Esophagus muscularis mucosa (tissue), 4 donors: Measurements from ENCODE around the gene KRTAP20-4.

Experiments
- CTCF ChIP-seq, 3 experiments: fragments of 200-600 bp in 2 of 3; fragments of 450-650 bp in 1 of 3; sonication (generic) in 2 of 3; IDR thresholded peaks; one replicate each; pipeline ENCODE4 v1.5.1; 2017 to 2019; ENCODE audit warnings: antibody characterized with exemption in 3 of 3, mild to moderate bottlenecking in 2 of 3, moderate library complexity in 1 of 3
- EP300 ChIP-seq: sonication (generic); formaldehyde crosslinking; IDR thresholded peaks from one replicate; pipeline ENCODE4 v1.6.1; 2017; ENCODE audit warnings: antibody characterized with exemption
- POLR2AphosphoS5 ChIP-seq, 2 donors: sonication (generic); formaldehyde crosslinking; IDR thresholded peaks; one replicate each; pipeline ENCODE4 v1.6.1; 2017; ENCODE audit warnings: antibody characterized with exemption in 2 of 2

DNA sequence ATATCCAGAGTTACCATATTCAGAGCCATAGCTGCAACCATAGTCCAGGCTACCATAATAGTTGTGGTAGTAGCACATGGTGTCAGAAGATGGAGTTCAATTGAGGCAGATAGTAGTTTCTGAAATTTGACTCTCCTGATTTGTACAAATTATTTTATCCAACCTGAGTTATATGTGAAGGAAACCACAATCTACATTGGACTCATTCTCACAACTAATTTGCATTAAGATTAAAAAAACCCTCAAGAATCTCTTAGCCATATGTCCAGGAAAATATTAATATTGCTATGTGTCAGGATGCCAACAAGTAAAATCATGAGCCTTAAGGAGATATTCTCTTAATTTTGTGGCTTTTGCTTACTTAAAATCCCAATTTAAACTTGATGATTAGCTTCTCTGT lies 30.1 kb upstream of the KRTAP20-4 start, which contains the start of gene KRTAP22-2:
- no peak for TF ChIP-seq POLR2AphosphoS5 (IDR thresholded peaks at IDR 0.05)
- TF ChIP-seq CTCF (IDR thresholded peaks at IDR 0.05) = no peak
- TF ChIP-seq EP300 = no peak
